Stimulated activated CD8-positive, alpha-beta memory T cell treated with anti-CD3 and anti-CD28 coated beads, Interleukin-4, amount 100 ng/mL, for 4 hours (primary cell): ENCODE results near the gene CDC25C.

Experiments used
- DNase-seq, 2 donors: peaks; one replicate each; pipeline ENCODE4 v3.0.0-alpha.2; 2020; ENCODE audit warnings: low read depth in 2 of 2, low spot score in 1 of 2

Gene CDC25C

GRCh38 chr5:138331449-138332368, at the start of gene CDC25C:
Gene CDC25C (minus strand): TSS chr5:138331804. CDS start chr5:138331180, 624 bp downstream.
- DNase-seq, result peak; percentile 92 to 95

GRCh38 chr5:138372653-138373052, 41.0 kb upstream of the CDC25C start:
- no peak for DNase-seq

- DNase-seq, result no peak
These were observed 40.6 kb upstream of the CDC25C start for GRCh38 chr5:138372225-138372624.

- no peak for DNase-seq
These were observed 39.9 kb upstream of the CDC25C start for GRCh38 chr5:138371454-138371853.

- no peak for DNase-seq
These were observed 38.9 kb upstream of the CDC25C start for GRCh38 chr5:138370537-138370936.

- DNase-seq, result no peak
These were observed 38.1 kb upstream of the CDC25C start for GRCh38 chr5:138369706-138370105.

- DNase-seq, result no peak
These were observed 37.7 kb upstream of the CDC25C start for GRCh38 chr5:138369261-138369660.

GRCh38 chr5:138366632-138367382, 35.2 kb upstream of the CDC25C start:
- DNase-seq, result no peak

- no peak for DNase-seq
These were observed 33.0 kb upstream of the CDC25C start for GRCh38 chr5:138364576-138364975.

GRCh38 chr5:138360941-138361452, 29.4 kb upstream of the CDC25C start:
- no peak for DNase-seq

GRCh38 chr5:138359621-138360020, 28.0 kb upstream of the CDC25C start:
- no peak for DNase-seq

- peak in 1 of 2 donors; percentile 10 for DNase-seq
These were observed 23.3 kb upstream of the CDC25C start for GRCh38 chr5:138354926-138355378.

- DNase-seq, result no peak
These were observed 22.8 kb upstream of the CDC25C start for GRCh38 chr5:138354387-138354786.

- no peak for DNase-seq
These were observed 22.0 kb upstream of the CDC25C start for GRCh38 chr5:138353560-138354080.

GRCh38 chr5:138352722-138353559, 21.3 kb upstream of the CDC25C start:
- DNase-seq, result peak; percentile 35 to 48

- peak; percentile 75 to 84 for DNase-seq
These were observed 20.6 kb upstream of the CDC25C start, which contains the start of gene KDM3B for GRCh38 chr5:138352071-138352721. Gene KDM3B (plus strand): TSS chr5:138352685. CDS start chr5:138352796, 111 bp downstream.

- DNase-seq, result no peak
These were observed 19.9 kb upstream of the CDC25C start for GRCh38 chr5:138351517-138351916.

GRCh38 chr5:138351056-138351455, 19.5 kb upstream of the CDC25C start:
- no peak for DNase-seq

- DNase-seq, result no peak
These were observed 18.9 kb upstream of the CDC25C start for GRCh38 chr5:138350563-138350890.
